Liver (tissue), 9 donors: ENCODE results near the gene LRCH4. TPM values are rescaled to one million over a fixed set of nuclear protein-coding genes. Genes with fewer than 3 reads are reported as not detected.
"Not testable (repeated sequence)": the region's sequence is repeated elsewhere in the genome, so short reads cannot be mapped to it uniquely, and the experiment has no call there.

ENCODE experiments used
- DNase-seq: peaks from one replicate; pipeline ENCODE4 v3.0.0-alpha.2; 2017; ENCODE audit warnings: low spot score
- H3K27ac ChIP-seq, 2 donors: one replicate each; pipeline ENCODE4 v1.7.0; 2013; ENCODE audit warnings: inconsistent platforms in 2 of 2, low read length in 2 of 2, control low read depth in 1 of 2, low read depth in 1 of 2, mild to moderate bottlenecking in 1 of 2
- H3K27me3 ChIP-seq, 4 donors: one replicate each; pipeline versions ENCODE4 v1.6.1 to v1.7.0; 2013; ENCODE audit warnings: low read length in 3 of 4, inconsistent platforms in 1 of 4, mild to moderate bottlenecking in 1 of 4, moderate library complexity in 1 of 4; ENCODE audit not compliant: control insufficient read depth in 4 of 4, insufficient read depth in 4 of 4
- H3K36me3 ChIP-seq, 4 donors: one replicate each; pipeline versions ENCODE4 v1.6.1 to v1.7.0; 2013; ENCODE audit warnings: low read length in 3 of 4, mild to moderate bottlenecking in 3 of 4, low read depth in 1 of 4, moderate library complexity in 1 of 4; ENCODE audit not compliant: control insufficient read depth in 4 of 4, insufficient read depth in 3 of 4
- H3K4me1 ChIP-seq, 4 donors: one replicate each; pipeline versions ENCODE4 v1.6.1 to v1.7.0; 2013; ENCODE audit warnings: low read length in 3 of 4, mild to moderate bottlenecking in 3 of 4, moderate library complexity in 1 of 4; ENCODE audit not compliant: control insufficient read depth in 4 of 4, insufficient read depth in 4 of 4
- H3K4me3 ChIP-seq, 3 donors: one replicate each; pipeline versions ENCODE4 v1.6.1 to v1.7.0; 2013; ENCODE audit warnings: low read length in 3 of 3, control low read depth in 1 of 3, low read depth in 1 of 3, mild to moderate bottlenecking in 1 of 3
- H3K9ac ChIP-seq, 2 donors: one replicate each; pipeline ENCODE4 v1.7.0; 2013; ENCODE audit warnings: low read length in 2 of 2, mild to moderate bottlenecking in 2 of 2, moderate library complexity in 2 of 2, control low read depth in 1 of 2, low read depth in 1 of 2
- H3K9me3 ChIP-seq, 4 donors: one replicate each; pipeline versions ENCODE4 v1.6.1 to v1.7.0; 2013; ENCODE audit warnings: low read length in 3 of 4; ENCODE audit not compliant: control insufficient read depth in 4 of 4
- ATF3 ChIP-seq: IDR thresholded peaks from 2 replicates; pipeline ENCODE4 v1.6.1; 2016; ENCODE audit warnings: antibody characterized with exemption
- EGR1 ChIP-seq, 2 donors: IDR thresholded peaks; 2 replicates each; pipeline ENCODE4 v1.6.1; 2016 to 2018; ENCODE audit warnings: antibody characterized with exemption in 2 of 2, low read depth in 2 of 2
- FOXA1 ChIP-seq: IDR thresholded peaks from 2 replicates; pipeline ENCODE4 v1.6.1; 2016; ENCODE audit warnings: antibody characterized with exemption
- FOXA2 ChIP-seq: IDR thresholded peaks from 2 replicates; pipeline ENCODE4 v1.6.1; 2016; ENCODE audit warnings: antibody characterized with exemption
- GABPA ChIP-seq, 2 donors: IDR thresholded peaks in 1 of 2; conservative IDR thresholded peaks in 1 of 2; 2 replicates each; pipeline ENCODE4 v1.6.1; 2016; ENCODE audit warnings: antibody characterized with exemption in 2 of 2, mild to moderate bottlenecking in 1 of 2, moderate library complexity in 1 of 2
- HNF4A ChIP-seq, 2 donors: conservative IDR thresholded peaks; 2 replicates each; pipeline ENCODE4 v1.6.1; 2016; ENCODE audit warnings: antibody characterized with exemption in 2 of 2, mild to moderate bottlenecking in 2 of 2
- HNF4G ChIP-seq: IDR thresholded peaks from 2 replicates; pipeline ENCODE4 v1.6.1; 2016; ENCODE audit warnings: antibody characterized with exemption
- JUND ChIP-seq, 2 donors: IDR thresholded peaks; 2 replicates each; pipeline ENCODE4 v1.6.1; 2016; ENCODE audit warnings: antibody characterized with exemption in 2 of 2
- NR2F2 ChIP-seq: IDR thresholded peaks from 2 replicates; pipeline ENCODE4 v1.6.1; 2016; ENCODE audit warnings: antibody characterized with exemption
- RAD21 ChIP-seq, 2 donors: IDR thresholded peaks; 2 replicates each; pipeline ENCODE4 v1.6.1; 2016; ENCODE audit warnings: antibody characterized with exemption in 2 of 2, mild to moderate bottlenecking in 2 of 2
- RXRA ChIP-seq, 2 donors: IDR thresholded peaks; 2 replicates each; pipeline ENCODE4 v1.6.1; 2017 to 2018; ENCODE audit warnings: antibody characterized with exemption in 2 of 2, mild to moderate bottlenecking in 1 of 2
- SP1 ChIP-seq: IDR thresholded peaks from 2 replicates; pipeline ENCODE4 v1.6.1; 2018; ENCODE audit warnings: antibody characterized with exemption, mild to moderate bottlenecking
- TAF1 ChIP-seq: conservative IDR thresholded peaks from 2 replicates; pipeline ENCODE4 v1.6.1; 2016; ENCODE audit warnings: antibody characterized with exemption, mild to moderate bottlenecking
- YY1 ChIP-seq: IDR thresholded peaks from 2 replicates; pipeline ENCODE4 v1.6.1; 2016; ENCODE audit warnings: antibody characterized with exemption, mild to moderate bottlenecking
- WGBS: extraction: QIAGEN DNeasy Blood & Tissue Kit; methylation state at CpG from one replicate; pipeline ENCODE4 v1.1.7; 2013; 5-methylcytosine and 5-hydroxymethylcytosine counted together
- polyA plus RNA-seq, 2 donors: library from polyadenylated mRNA; stranded (reverse) in 1 of 2; unstranded in 1 of 2; fragments of 200-250 nt in 1 of 2; fragments of >200 nt in 1 of 2; fragmentation: Nextera tagmentation in 1 of 2; extraction: Ambion mirVana in 1 of 2; gene quantifications; one replicate each; pipeline versions ENCODE4 v1.2.1 to v1.2.3, GENCODE V29; 2013 to 2015
- total RNA-seq, 2 donors: library from RNA; depleted of rRNA; stranded (reverse); fragments of >200 nt; gene quantifications; one replicate each; pipeline ENCODE4 v1.2.3, GENCODE V29; 2014
- TF ChIP-seq, protein P1 (sequence below): IDR thresholded peaks from 2 replicates; pipeline ENCODE4 v1.6.1; 2016; ENCODE audit warnings: antibody characterized with exemption, mild to moderate bottlenecking
- TF ChIP-seq, protein P2 (sequence below): IDR thresholded peaks from 2 replicates; pipeline ENCODE4 v1.6.1; 2016; ENCODE audit warnings: antibody characterized with exemption
- TF ChIP-seq, protein P3 (sequence below): IDR thresholded peaks from 2 replicates; pipeline ENCODE4 v1.6.1; 2016; ENCODE audit warnings: antibody characterized with exemption
- TF ChIP-seq, protein P4 (sequence below): fragments of 150-350 bp; IDR thresholded peaks from 2 replicates; pipeline ENCODE4 v1.5.1; 2017; ENCODE audit warnings: improper control_type of control experiment, low read depth, low read length; ENCODE audit not compliant: missing input control
- donor health status: healthy.
- donor health status: healthy.
- donor health status: healthy.
- donor health status: healthy.
- donor health status: healthy.

Gene LRCH4
- total and polyA plus RNA-seq, 4 donors: 8.2 to 25.8 (median 13.0) TPM

DNA sequence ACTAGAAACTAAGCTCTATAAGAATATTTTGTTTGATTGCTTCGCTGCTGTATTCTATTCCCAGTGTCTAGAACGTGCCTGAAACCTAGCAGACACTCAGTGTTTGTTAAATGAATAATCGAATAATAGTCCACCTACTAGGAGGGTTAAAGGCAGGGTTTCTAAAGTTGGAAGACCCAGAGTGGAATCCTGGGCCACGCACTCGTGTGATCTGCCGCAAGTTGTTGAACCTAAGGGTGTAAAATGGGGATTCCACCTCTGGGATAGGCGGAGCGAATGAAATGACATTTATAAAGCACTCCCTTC lies 47.6 kb downstream of the LRCH4 start:
- WGBS: 15% methylated on average over 8 of the region's 8 CpGs
- H3K27ac ChIP-seq: peak overlapping the region; percentile 46 to 76
- H3K36me3 ChIP-seq: no peaks in the 10 kb centered on the region
- no peak for DNase-seq
- no peaks in the 10 kb centered on the region for H3K9me3 ChIP-seq
- H3K27me3 ChIP-seq: no peaks in the 10 kb centered on the region
- no peak for TF ChIP-seq HNF4A (conservative IDR thresholded peaks at IDR 0.05)
- no peak for TF ChIP-seq YY1
- TF ChIP-seq EGR1 (IDR thresholded peaks at IDR 0.05; ENCODE audit: low read depth in 2 of 2): no peak
- TF ChIP-seq, protein P1, sequence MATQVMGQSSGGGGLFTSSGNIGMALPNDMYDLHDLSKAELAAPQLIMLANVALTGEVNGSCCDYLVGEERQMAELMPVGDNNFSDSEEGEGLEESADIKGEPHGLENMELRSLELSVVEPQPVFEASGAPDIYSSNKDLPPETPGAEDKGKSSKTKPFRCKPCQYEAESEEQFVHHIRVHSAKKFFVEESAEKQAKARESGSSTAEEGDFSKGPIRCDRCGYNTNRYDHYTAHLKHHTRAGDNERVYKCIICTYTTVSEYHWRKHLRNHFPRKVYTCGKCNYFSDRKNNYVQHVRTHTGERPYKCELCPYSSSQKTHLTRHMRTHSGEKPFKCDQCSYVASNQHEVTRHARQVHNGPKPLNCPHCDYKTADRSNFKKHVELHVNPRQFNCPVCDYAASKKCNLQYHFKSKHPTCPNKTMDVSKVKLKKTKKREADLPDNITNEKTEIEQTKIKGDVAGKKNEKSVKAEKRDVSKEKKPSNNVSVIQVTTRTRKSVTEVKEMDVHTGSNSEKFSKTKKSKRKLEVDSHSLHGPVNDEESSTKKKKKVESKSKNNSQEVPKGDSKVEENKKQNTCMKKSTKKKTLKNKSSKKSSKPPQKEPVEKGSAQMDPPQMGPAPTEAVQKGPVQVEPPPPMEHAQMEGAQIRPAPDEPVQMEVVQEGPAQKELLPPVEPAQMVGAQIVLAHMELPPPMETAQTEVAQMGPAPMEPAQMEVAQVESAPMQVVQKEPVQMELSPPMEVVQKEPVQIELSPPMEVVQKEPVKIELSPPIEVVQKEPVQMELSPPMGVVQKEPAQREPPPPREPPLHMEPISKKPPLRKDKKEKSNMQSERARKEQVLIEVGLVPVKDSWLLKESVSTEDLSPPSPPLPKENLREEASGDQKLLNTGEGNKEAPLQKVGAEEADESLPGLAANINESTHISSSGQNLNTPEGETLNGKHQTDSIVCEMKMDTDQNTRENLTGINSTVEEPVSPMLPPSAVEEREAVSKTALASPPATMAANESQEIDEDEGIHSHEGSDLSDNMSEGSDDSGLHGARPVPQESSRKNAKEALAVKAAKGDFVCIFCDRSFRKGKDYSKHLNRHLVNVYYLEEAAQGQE: no peak
- TF ChIP-seq TAF1: no peak
- no peak for TF ChIP-seq GABPA (IDR thresholded peaks at IDR 0.05 in 1 of 2, conservative IDR thresholded peaks at IDR 0.05 in 1 of 2)
- TF ChIP-seq RXRA (IDR thresholded peaks at IDR 0.05): no peak
- TF ChIP-seq, protein P2, sequence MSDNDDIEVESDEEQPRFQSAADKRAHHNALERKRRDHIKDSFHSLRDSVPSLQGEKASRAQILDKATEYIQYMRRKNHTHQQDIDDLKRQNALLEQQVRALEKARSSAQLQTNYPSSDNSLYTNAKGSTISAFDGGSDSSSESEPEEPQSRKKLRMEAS: no peak
- TF ChIP-seq NR2F2: no peak
- TF ChIP-seq JUND (IDR thresholded peaks at IDR 0.05): no peak
- no peak for TF ChIP-seq SP1
- TF ChIP-seq HNF4G: no peak
- TF ChIP-seq RAD21 (IDR thresholded peaks at IDR 0.05): no peak
- TF ChIP-seq, protein P3, sequence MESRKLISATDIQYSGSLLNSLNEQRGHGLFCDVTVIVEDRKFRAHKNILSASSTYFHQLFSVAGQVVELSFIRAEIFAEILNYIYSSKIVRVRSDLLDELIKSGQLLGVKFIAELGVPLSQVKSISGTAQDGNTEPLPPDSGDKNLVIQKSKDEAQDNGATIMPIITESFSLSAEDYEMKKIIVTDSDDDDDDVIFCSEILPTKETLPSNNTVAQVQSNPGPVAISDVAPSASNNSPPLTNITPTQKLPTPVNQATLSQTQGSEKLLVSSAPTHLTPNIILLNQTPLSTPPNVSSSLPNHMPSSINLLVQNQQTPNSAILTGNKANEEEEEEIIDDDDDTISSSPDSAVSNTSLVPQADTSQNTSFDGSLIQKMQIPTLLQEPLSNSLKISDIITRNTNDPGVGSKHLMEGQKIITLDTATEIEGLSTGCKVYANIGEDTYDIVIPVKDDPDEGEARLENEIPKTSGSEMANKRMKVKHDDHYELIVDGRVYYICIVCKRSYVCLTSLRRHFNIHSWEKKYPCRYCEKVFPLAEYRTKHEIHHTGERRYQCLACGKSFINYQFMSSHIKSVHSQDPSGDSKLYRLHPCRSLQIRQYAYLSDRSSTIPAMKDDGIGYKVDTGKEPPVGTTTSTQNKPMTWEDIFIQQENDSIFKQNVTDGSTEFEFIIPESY: no peak
- TF ChIP-seq, protein P4, sequence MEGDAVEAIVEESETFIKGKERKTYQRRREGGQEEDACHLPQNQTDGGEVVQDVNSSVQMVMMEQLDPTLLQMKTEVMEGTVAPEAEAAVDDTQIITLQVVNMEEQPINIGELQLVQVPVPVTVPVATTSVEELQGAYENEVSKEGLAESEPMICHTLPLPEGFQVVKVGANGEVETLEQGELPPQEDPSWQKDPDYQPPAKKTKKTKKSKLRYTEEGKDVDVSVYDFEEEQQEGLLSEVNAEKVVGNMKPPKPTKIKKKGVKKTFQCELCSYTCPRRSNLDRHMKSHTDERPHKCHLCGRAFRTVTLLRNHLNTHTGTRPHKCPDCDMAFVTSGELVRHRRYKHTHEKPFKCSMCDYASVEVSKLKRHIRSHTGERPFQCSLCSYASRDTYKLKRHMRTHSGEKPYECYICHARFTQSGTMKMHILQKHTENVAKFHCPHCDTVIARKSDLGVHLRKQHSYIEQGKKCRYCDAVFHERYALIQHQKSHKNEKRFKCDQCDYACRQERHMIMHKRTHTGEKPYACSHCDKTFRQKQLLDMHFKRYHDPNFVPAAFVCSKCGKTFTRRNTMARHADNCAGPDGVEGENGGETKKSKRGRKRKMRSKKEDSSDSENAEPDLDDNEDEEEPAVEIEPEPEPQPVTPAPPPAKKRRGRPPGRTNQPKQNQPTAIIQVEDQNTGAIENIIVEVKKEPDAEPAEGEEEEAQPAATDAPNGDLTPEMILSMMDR: no peak
- TF ChIP-seq ATF3: no peak
- no peak for TF ChIP-seq FOXA2
- TF ChIP-seq FOXA1: no peak
- peak overlapping the region in 2 of 3 donors; percentile 2 to 15 for H3K4me3 ChIP-seq
- no peak overlapping the region for H3K9ac ChIP-seq
- peaks cover 13 to 42% (median 34%) of the 10 kb centered on the region in 4 donors for H3K4me1 ChIP-seq

DNA sequence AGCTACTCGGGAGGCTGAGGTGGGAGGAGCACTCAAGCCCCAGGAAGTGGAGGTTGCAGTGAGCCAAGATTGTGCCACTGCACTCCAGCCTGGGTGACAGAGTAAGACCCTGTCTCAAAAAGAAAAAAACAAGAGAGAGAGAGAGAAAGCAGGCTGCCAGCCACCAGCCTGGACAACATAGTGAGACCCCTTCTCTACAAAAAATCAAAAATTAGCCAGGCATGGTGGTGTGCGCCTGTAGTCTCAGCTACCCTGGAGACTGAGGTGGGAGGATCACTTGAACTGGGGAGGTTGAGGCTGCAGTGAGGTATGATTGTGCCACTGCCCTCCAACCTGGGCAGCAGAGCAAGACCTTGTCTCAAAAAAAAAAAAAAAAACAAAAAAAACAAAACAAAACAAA lies 49.2 kb downstream of the LRCH4 start:
- H3K4me3 ChIP-seq, H3K36me3 ChIP-seq, H3K27ac ChIP-seq, H3K27me3 ChIP-seq, DNase-seq, H3K9me3 ChIP-seq, H3K9ac ChIP-seq: not testable (repeated sequence)
- 92% methylated on average over 2 of the region's 2 CpGs for WGBS
- H3K4me1 ChIP-seq: peaks cover 13 to 28% (median 22%) of the 10 kb centered on the region in 4 donors

GRCh38 chr7:100535982-100536381 lies 49.9 kb downstream of the LRCH4 start:
- 94% methylated on average over 9 of the region's 9 CpGs for WGBS
- peaks cover 13 to 23% (median 16%) of the 10 kb centered on the region in 4 donors for H3K4me1 ChIP-seq
- DNase-seq: not testable (repeated sequence)

More at GRCh38 chr7:100535982-100536381, 49.9 kb downstream of the LRCH4 start:
- not testable (repeated sequence) for H3K9me3 ChIP-seq, H3K27ac ChIP-seq, H3K4me3 ChIP-seq, H3K27me3 ChIP-seq, H3K9ac ChIP-seq, H3K36me3 ChIP-seq
